ENCODE results near the gene CD300A. TPM values are rescaled to one million over a fixed set of nuclear protein-coding genes. Genes with fewer than 3 reads are reported as not detected.

The CD300A gene
- total and polyA plus RNA-seq, 2 of the 4 experiments (the other 2 are of a cell fraction), result not detected

DNA sequence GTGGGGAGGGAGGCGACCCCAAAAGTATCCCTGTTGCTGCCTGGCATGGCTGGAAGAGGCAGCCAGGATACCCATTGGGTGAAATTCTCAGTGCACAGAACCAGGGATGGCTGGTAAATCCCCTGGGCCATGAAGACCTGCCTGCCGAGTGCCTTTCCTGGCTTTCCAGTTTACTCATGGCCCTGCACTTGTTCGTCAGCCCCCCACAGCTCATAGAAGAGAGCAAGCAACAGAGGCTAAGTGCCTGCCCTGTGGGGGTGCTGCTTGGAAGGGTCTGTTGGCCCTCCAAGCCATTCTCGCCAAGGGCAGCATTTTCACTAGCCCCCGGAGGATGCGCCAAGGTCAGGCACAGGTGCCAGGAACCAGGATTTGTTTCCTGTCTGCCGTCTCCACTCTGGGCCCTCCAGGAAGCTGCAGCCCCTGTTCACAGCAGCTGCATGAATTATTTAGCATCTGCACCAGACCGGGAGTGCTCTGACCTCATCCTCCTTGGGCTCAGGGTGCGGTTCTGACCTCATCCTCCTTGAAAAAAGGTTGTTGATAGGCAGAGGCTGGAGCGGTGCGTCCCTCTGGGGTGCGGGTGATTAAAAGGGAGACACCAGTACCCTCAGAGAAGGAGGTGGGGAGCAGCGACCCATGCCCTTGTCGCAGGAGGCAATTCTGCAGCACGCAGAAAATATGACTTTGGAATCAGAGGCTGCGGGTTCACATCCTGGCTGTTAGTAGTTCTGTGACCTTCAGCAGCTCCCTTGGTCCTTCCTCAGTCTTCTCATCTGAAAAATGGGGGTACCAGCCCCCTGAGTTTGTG lies 14.2 kb upstream of the CD300A start:
- H2AK9ac ChIP-seq (replicated peaks; ENCODE audit: low read depth, low read length, poor library complexity), result no peak overlapping the region
- no peak overlapping the region for H2AK5ac ChIP-seq (ENCODE audit: low read depth, low read length)
- H2AFZ ChIP-seq (replicated peaks; ENCODE audit: low read length, poor library complexity), result no peak overlapping the region
- no peak overlapping the region for H3K56ac ChIP-seq (ENCODE audit: extremely low read depth, insufficient read depth, low read length)
- ATAC-seq (ENCODE audit: low read depth), result no peak
- H3K27ac ChIP-seq (ENCODE audit: insufficient read depth, low read length), result no peak overlapping the region
- no peak overlapping the region for H2BK5ac ChIP-seq (ENCODE audit: low read depth, low read length, poor library complexity, severe bottlenecking)
- no peaks in the 10 kb centered on the region for H3K79me1 ChIP-seq (ENCODE audit: low read depth in 1 of 2, low read length in 2 of 2)
- H2BK15ac ChIP-seq (ENCODE audit: low read depth, low read length), result no peak overlapping the region
- no peak overlapping the region for H3K4me2 ChIP-seq (ENCODE audit: low read depth, low read length)
- ChIA-PET CTCF (no interaction called here), POLR2A (ENCODE audit: unreplicated experiment) (no interaction called here)
- no peak overlapping the region for H2BK120ac ChIP-seq (ENCODE audit: low read depth, low read length)
- no peak overlapping the region for H3K4me3 ChIP-seq (ENCODE audit: insufficient read depth, low read depth, low read length)
- WGBS, 2 experiments (ENCODE audit: extremely low coverage in 2 of 2, insufficient read length in 1 of 2), result 63% methylated on average over 2 of the region's 16 CpGs; no CpG with 5 or more reads in 1 of the 2 experiments
- no peak overlapping the region for H4K91ac ChIP-seq (ENCODE audit: insufficient read depth, low read depth, low read length)
- H2BK20ac ChIP-seq (ENCODE audit: low read depth, low read length), result no peak overlapping the region
- no peaks in the 10 kb centered on the region for H4K20me1 ChIP-seq (ENCODE audit: insufficient read depth, low read length)
- in situ Hi-C loops (cut with MboI; ENCODE audit: low sequenced_read_pairs), result no loop called here
- no peak overlapping the region for H3K18ac ChIP-seq (ENCODE audit: low read depth, low read length)
- H3K14ac ChIP-seq (replicated peaks; ENCODE audit: low read depth, low read length), result no peak overlapping the region
- H4K8ac ChIP-seq (ENCODE audit: low read depth in 2 of 2, low read length in 2 of 2), result no peak overlapping the region
- no peaks in the 10 kb centered on the region for H3K9me1 ChIP-seq (ENCODE audit: insufficient read depth, low read length)
- intact Hi-C loops (cut with micrococcal nuclease), result no loop called here
- no TSS peak for BruUV-seq (replicated peaks)
- no peaks in the 10 kb centered on the region for H3K4me1 ChIP-seq (ENCODE audit: control insufficient read depth, insufficient read depth, low read length)
- H3K23ac ChIP-seq (ENCODE audit: low read depth, low read length), result no peak overlapping the region
- DNase-seq, result no peak
- no peak overlapping the region for H3K9ac ChIP-seq (ENCODE audit: low read depth, low read length)
- H3K4ac ChIP-seq (ENCODE audit: low read depth, low read length), result no peak overlapping the region
- TF ChIP-seq POLR2A (IDR thresholded peaks at IDR 0.05; ENCODE audit: low read depth, low read length) (no peak), FOS (IDR thresholded peaks at IDR 0.05; ENCODE audit: low read depth, low read length) (no peak), MXI1 (IDR thresholded peaks at IDR 0.05; ENCODE audit: borderline replicate concordance, low read depth, low read length) (no peak), CEBPB (IDR thresholded peaks at IDR 0.05; ENCODE audit: low read depth, low read length) (no peak), MAFK (IDR thresholded peaks at IDR 0.05; ENCODE audit: low read depth, low read length) (no peak), CHD1 (IDR thresholded peaks at IDR 0.05; ENCODE audit: low read depth, low read length) (no peak), RFX5 (IDR thresholded peaks at IDR 0.05; ENCODE audit: low read depth, low read length) (no peak), BHLHE40 (IDR thresholded peaks at IDR 0.05; ENCODE audit: low read depth, low read length) (no peak), MAZ (IDR thresholded peaks at IDR 0.05; ENCODE audit: borderline replicate concordance, low read depth, low read length) (no peak), RAD21 (IDR thresholded peaks at IDR 0.05; ENCODE audit: low read length) (no peak)
- TF ChIP-seq, protein P1, sequence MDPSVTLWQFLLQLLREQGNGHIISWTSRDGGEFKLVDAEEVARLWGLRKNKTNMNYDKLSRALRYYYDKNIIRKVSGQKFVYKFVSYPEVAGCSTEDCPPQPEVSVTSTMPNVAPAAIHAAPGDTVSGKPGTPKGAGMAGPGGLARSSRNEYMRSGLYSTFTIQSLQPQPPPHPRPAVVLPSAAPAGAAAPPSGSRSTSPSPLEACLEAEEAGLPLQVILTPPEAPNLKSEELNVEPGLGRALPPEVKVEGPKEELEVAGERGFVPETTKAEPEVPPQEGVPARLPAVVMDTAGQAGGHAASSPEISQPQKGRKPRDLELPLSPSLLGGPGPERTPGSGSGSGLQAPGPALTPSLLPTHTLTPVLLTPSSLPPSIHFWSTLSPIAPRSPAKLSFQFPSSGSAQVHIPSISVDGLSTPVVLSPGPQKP (IDR thresholded peaks at IDR 0.05; ENCODE audit: borderline replicate concordance, low read depth, low read length), result no peak
- TF ChIP-seq, protein P2, sequence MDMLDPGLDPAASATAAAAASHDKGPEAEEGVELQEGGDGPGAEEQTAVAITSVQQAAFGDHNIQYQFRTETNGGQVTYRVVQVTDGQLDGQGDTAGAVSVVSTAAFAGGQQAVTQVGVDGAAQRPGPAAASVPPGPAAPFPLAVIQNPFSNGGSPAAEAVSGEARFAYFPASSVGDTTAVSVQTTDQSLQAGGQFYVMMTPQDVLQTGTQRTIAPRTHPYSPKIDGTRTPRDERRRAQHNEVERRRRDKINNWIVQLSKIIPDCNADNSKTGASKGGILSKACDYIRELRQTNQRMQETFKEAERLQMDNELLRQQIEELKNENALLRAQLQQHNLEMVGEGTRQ (IDR thresholded peaks at IDR 0.05; ENCODE audit: low read depth, low read length), result no peak
- dilution Hi-C loops (cut with HindIII; ENCODE audit: low sequenced_read_pairs, unreplicated experiment), result no loop called here
- H3K27me3 ChIP-seq (ENCODE audit: control insufficient read depth, insufficient read depth, low read length), result no peaks in the 10 kb centered on the region; the same call in 1 of the 2 replicates
- H3K36me3 ChIP-seq (ENCODE audit: control insufficient read depth, insufficient read depth, low read length), result no peaks in the 10 kb centered on the region
- no peak overlapping the region for H4K5ac ChIP-seq (ENCODE audit: low read depth, low read length)
- H3K9me3 ChIP-seq (ENCODE audit: control insufficient read depth, insufficient read depth, low read length), result no peaks in the 10 kb centered on the region

Measured in IMR-90 (cell line).